Activated gamma-delta T cell treated with Interleukin-2 at 50 U/mL for 16 hours (primary cell): Measurements from ENCODE around the gene UPF2.
"Not testable (repeated sequence)": the region's sequence is repeated elsewhere in the genome, so short reads cannot be mapped to it uniquely, and the experiment has no call there.

ENCODE experiments used
- DNase-seq: peaks from one replicate; pipeline ENCODE4 v3.0.0-alpha.2; 2020

The UPF2 gene, protein sequence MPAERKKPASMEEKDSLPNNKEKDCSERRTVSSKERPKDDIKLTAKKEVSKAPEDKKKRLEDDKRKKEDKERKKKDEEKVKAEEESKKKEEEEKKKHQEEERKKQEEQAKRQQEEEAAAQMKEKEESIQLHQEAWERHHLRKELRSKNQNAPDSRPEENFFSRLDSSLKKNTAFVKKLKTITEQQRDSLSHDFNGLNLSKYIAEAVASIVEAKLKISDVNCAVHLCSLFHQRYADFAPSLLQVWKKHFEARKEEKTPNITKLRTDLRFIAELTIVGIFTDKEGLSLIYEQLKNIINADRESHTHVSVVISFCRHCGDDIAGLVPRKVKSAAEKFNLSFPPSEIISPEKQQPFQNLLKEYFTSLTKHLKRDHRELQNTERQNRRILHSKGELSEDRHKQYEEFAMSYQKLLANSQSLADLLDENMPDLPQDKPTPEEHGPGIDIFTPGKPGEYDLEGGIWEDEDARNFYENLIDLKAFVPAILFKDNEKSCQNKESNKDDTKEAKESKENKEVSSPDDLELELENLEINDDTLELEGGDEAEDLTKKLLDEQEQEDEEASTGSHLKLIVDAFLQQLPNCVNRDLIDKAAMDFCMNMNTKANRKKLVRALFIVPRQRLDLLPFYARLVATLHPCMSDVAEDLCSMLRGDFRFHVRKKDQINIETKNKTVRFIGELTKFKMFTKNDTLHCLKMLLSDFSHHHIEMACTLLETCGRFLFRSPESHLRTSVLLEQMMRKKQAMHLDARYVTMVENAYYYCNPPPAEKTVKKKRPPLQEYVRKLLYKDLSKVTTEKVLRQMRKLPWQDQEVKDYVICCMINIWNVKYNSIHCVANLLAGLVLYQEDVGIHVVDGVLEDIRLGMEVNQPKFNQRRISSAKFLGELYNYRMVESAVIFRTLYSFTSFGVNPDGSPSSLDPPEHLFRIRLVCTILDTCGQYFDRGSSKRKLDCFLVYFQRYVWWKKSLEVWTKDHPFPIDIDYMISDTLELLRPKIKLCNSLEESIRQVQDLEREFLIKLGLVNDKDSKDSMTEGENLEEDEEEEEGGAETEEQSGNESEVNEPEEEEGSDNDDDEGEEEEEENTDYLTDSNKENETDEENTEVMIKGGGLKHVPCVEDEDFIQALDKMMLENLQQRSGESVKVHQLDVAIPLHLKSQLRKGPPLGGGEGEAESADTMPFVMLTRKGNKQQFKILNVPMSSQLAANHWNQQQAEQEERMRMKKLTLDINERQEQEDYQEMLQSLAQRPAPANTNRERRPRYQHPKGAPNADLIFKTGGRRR

GRCh38 chr10:12042797-12043651 is at the start of gene UPF2:
TSS of gene UPF2 (minus strand) at chr10:12042809. CDS start at chr10:12035423, 7,386 bp downstream.
- peak; percentile 97 for DNase-seq

DNA sequence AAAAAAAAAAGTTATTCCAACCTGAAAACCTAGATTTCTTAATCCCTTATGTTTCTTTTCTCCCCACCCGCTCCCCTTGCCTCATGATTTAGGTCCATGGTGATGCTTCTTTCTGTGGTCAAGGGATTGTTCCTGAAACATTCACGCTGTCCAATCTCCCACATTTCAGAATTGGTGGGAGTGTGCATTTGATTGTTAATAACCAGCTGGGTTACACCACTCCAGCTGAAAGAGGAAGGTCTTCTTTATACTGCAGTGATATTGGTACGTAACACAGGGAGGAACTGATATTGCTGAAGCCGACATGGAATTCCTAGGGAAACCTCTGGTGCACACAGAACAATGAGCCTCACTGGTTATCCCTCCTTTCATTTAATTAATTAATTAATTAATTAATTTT is 48.8 kb upstream of the UPF2 start:
- DNase-seq = no peak

GRCh38 chr10:12088919-12089318 is 46.3 kb upstream of the UPF2 start:
- no peak for DNase-seq

DNA sequence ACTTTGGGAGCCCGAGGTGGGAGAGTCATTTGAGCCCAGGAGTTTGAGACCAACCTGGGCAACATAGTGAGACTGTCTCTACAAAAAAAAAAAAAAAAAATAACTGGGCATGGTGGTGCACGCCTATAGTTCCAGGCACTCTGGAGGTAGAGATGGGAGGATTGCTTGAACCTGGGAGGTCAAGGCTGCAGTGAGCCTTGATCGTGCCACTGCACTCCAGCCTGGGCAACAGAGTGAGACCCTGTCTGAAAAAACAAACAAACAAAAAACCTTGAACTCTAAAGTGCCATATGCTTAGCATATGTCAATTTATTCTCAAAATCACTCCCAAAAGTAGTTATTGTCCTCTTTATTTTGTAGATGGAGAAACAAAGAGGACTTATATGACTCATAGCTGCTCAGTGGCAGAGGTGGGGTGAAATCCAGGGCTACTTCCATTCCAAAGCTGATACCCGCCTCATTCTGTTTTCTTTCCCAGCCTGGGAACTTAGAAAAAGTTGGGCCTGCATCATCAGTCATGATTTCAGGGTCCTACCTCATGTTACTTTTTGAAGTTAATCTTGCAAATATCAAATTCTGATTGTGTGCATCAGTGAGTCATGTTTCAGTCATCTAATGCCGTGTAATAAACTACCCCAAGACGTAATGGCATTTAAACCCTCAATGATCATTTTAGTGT is 39.4 kb upstream of the UPF2 start:
- DNase-seq = no peak

GRCh38 chr10:12081470-12081869 is 38.9 kb upstream of the UPF2 start:
- DNase-seq = no peak

GRCh38 chr10:12077580-12078180 is 35.1 kb upstream of the UPF2 start:
- no peak for DNase-seq

DNA sequence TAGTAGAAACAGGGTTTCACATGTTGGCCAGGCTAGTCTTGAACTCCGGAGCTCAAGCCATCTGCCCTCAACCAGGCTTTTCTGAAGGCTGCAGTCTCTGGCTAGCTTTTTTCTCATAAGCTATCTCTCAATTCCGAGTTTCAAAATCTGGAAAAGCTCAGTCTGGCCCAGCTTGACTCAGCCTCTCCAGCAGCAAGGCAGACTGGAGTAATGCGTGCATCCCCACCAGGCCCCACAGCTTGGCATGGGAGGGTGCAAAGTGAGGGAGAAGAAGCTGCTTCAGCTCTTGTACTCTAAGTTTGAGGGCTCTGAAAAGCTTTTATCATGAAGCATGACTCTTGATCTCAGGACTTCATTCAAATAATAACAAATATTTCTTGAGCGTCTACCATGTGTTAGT is 30.9 kb upstream of the UPF2 start:
- DNase-seq = no peak

GRCh38 chr10:12071441-12071840 is 28.8 kb upstream of the UPF2 start:
- DNase-seq = not testable (repeated sequence)

- peak; percentile 98 for DNase-seq
Measured at GRCh38 chr10:12068449-12069269, 26.1 kb upstream of the UPF2 start, which contains the start of gene DHTKD1. TSS of gene DHTKD1 (plus strand) at chr10:12068954. CDS start at chr10:12069034, 80 bp downstream.

DNA sequence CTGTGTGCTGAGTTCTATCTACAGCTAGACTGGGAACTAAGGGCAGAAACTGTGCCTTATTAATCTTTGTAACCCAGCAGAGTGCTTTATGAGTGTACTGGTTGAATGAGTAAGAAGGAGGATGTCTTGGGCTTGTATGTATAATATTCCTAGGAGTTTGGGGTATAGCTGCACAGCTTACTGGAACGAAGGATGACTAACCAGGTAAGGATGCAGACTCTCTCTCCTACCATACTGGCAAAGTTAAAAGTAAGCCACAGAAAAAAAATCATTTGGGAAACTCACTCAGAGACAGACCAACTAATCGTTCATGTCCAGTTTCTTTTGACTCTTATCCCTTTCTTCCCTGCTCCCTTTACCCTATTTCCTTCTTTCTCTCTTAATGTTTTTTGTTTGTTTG is 24.7 kb upstream of the UPF2 start:
- no peak for DNase-seq

- DNase-seq = no peak
Measured at GRCh38 chr10:12063483-12063818, 20.8 kb upstream of the UPF2 start.

DNA sequence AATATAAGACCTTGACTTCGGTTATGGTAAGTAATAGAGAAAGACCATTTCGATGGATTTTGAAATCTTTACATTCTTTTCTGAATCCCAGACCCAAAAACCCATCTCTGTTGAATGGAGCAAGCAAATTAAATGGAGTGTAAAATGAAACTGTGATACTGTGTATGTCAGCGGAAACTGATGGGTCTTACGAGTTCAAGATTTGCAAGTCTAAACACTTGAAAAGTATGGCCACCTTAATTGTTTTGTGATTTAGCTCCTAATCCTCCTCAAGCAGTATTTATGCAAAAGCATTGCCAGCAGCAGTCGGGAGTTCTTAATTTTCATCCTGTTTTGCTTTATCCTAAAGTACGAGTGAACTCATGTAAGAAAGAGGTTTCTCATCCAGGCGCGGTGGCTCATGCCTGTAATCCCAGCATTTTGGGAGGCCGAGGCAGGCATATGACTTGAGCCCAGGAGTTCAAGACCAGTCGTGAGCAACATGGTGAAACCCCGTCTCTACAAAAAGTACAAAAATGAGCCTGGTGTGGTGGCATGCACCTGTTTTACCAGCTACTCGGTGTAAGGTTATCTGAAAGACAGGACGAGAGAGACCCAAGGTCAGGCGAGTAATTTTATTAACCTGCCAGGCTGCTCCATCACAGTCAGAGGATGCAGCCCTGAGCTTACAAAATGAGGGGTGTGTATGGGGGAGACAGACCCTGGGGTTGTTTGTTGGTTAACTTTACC is 20.3 kb upstream of the UPF2 start:
- DNase-seq = no peak

GRCh38 chr10:12061124-12061523 is 18.5 kb upstream of the UPF2 start:
- DNase-seq = no peak

GRCh38 chr10:12056748-12057147 is 14.1 kb upstream of the UPF2 start:
- no peak for DNase-seq

DNA sequence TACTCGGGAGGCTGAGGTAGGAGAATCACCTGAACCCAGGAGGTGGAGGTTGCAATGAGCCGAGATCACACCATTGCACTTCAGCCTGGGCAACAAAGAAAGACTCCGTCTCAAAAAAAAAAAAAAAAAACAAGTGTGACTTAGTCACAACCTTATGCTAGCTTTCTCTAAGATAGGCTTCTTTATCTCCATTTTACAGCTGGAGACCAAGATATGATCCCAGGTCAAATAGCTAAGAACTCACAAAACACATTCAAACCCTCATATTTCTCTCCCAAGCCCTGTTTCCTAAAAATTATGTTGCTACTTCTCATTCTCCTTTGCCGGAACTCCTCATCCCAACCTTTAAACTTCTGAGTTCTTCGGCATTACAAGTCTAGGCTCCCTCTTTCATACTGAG is 13.1 kb upstream of the UPF2 start:
- DNase-seq = no peak

- DNase-seq = no peak
Measured at GRCh38 chr10:12051241-12051640, 8.6 kb upstream of the UPF2 start.

DNA sequence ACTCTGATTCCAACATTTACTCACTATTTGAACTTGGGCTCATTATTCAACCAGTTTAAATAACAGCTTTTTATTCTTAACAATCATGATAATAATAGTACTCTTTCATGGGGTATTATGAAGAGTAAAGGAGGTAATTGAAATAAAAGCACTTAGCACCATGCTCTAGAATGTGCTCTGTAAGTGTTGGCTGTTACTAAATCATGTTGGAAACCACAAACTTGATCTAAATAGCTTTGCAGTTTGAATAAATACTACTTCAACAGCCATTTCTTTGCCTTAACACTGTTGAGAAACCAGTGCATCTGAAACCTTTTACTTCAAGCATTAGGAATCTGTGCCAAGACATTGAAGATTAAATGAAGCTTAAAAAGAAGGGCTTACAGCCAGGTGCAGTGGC is 7.9 kb upstream of the UPF2 start:
- DNase-seq = no peak

- DNase-seq = no peak
Measured at GRCh38 chr10:12048547-12048946, 5.9 kb upstream of the UPF2 start.

- DNase-seq = no peak
Measured at GRCh38 chr10:12045596-12045995, 3.0 kb upstream of the UPF2 start.

- DNase-seq = peak; percentile 47
Measured at GRCh38 chr10:12042409-12042796, 206 bp downstream of the UPF2 start.
